Measurements from ENCODE around the gene BACE1.
"Not testable (repeated sequence)": the region's sequence is repeated elsewhere in the genome, so short reads cannot be mapped to it uniquely, and the experiment has no call there.

BACE1 gene

GRCh38 chr11:117279711-117280376, 36.2 kb downstream of the BACE1 start:
- DNase-seq (ENCODE audit: insufficient read length, low spot score) (no peak), FAIRE-seq (no peak)

- DNase-seq (ENCODE audit: insufficient read length, low spot score) = no peak
- FAIRE-seq = no peak
Measured at GRCh38 chr11:117278347-117278746, 37.7 kb downstream of the BACE1 start.

- no peak for FAIRE-seq
- DNase-seq (ENCODE audit: insufficient read length, low spot score) = no peak
Measured at GRCh38 chr11:117273550-117274289, 42.3 kb downstream of the BACE1 start.

GRCh38 chr11:117272175-117272574, 43.9 kb downstream of the BACE1 start:
- not testable (repeated sequence) for DNase-seq (ENCODE audit: insufficient read length, low spot score); FAIRE-seq

- FAIRE-seq (no peak), DNase-seq (ENCODE audit: insufficient read length, low spot score) (no peak)
Measured at GRCh38 chr11:117271208-117271607, 44.8 kb downstream of the BACE1 start.

- DNase-seq (ENCODE audit: insufficient read length, low spot score) (no peak), FAIRE-seq (no peak)
Measured at GRCh38 chr11:117269856-117270255, 46.2 kb downstream of the BACE1 start.

GRCh38 chr11:117265745-117266144, 50.3 kb downstream of the BACE1 start:
- no peak for DNase-seq (ENCODE audit: insufficient read length, low spot score)
- FAIRE-seq = no peak

- DNase-seq (ENCODE audit: insufficient read length, low spot score); FAIRE-seq: not testable (repeated sequence)
Measured at GRCh38 chr11:117264624-117265323, 51.3 kb downstream of the BACE1 start.

GRCh38 chr11:117259417-117259816, 56.6 kb downstream of the BACE1 start:
- FAIRE-seq (no peak), DNase-seq (ENCODE audit: insufficient read length, low spot score) (no peak)

GRCh38 chr11:117258576-117258975, 57.5 kb downstream of the BACE1 start:
- no peak for FAIRE-seq
- DNase-seq (ENCODE audit: insufficient read length, low spot score) = no peak

- no peak for FAIRE-seq
- no peak for DNase-seq (ENCODE audit: insufficient read length, low spot score)
Measured at GRCh38 chr11:117256573-117256972, 59.5 kb downstream of the BACE1 start.

GRCh38 chr11:117255966-117256365, 60.1 kb downstream of the BACE1 start:
- DNase-seq (ENCODE audit: insufficient read length, low spot score) (no peak), FAIRE-seq (no peak)

GRCh38 chr11:117251506-117251905, 64.5 kb downstream of the BACE1 start:
- DNase-seq (ENCODE audit: insufficient read length, low spot score) = no peak
- no peak for FAIRE-seq

- no peak for DNase-seq (ENCODE audit: insufficient read length, low spot score)
- FAIRE-seq = no peak
Measured at GRCh38 chr11:117249571-117249970, 66.5 kb downstream of the BACE1 start.

- no peak for FAIRE-seq
- DNase-seq (ENCODE audit: insufficient read length, low spot score) = no peak
Measured at GRCh38 chr11:117248341-117248740, 67.7 kb downstream of the BACE1 start.

GRCh38 chr11:117239295-117239694, 76.8 kb downstream of the BACE1 start:
- no peak for FAIRE-seq
- DNase-seq (ENCODE audit: insufficient read length, low spot score) = no peak

GRCh38 chr11:117238221-117238620, 77.8 kb downstream of the BACE1 start:
- DNase-seq (ENCODE audit: insufficient read length, low spot score) = no peak
- FAIRE-seq = no peak
